Neuronal stem cell (in vitro differentiated cells): ENCODE data around the gene MCTP1.

ENCODE experiments used
- DNase-seq: peaks from one replicate; pipeline ENCODE4 v3.0.0-alpha.2; 2013; ENCODE audit warnings: low spot score
- H2AFZ ChIP-seq: one replicate; pipeline ENCODE4 v1.6.1; 2013; ENCODE audit warnings: mild to moderate bottlenecking, low read length, inconsistent platforms
- H2AK5ac ChIP-seq: 2 replicates; pipeline ENCODE4 v1.6.1; 2013; ENCODE audit warnings: low read depth, mild to moderate bottlenecking, inconsistent platforms, low read length, moderate library complexity, mixed read lengths
- H2BK120ac ChIP-seq: 2 replicates; pipeline ENCODE4 v1.6.1; 2013; ENCODE audit warnings: low read depth, mild to moderate bottlenecking, inconsistent platforms, low read length, moderate library complexity, mixed read lengths
- H2BK12ac ChIP-seq: one replicate; pipeline ENCODE4 v1.6.1; 2013; ENCODE audit warnings: low read length, inconsistent platforms
- H2BK15ac ChIP-seq: 2 replicates; pipeline ENCODE4 v1.6.1; 2013; ENCODE audit warnings: mild to moderate bottlenecking, low read length, inconsistent platforms, mixed read lengths
- H2BK5ac ChIP-seq: one replicate; pipeline ENCODE4 v1.6.1; 2013; ENCODE audit warnings: inconsistent platforms, mild to moderate bottlenecking, low read length, moderate library complexity
- H3K14ac ChIP-seq: one replicate; pipeline ENCODE4 v1.6.1; 2013; ENCODE audit warnings: low read length, inconsistent platforms
- H3K18ac ChIP-seq: 2 replicates; pipeline ENCODE4 v1.6.1; 2013; ENCODE audit warnings: low read length, inconsistent platforms
- H3K23ac ChIP-seq: 2 replicates; pipeline ENCODE4 v1.6.1; 2013; ENCODE audit warnings: low read depth, mild to moderate bottlenecking, mixed read lengths, low read length, inconsistent platforms; ENCODE audit not compliant: poor library complexity
- H3K27ac ChIP-seq: replicated peaks from 3 replicates; pipeline ENCODE4 v1.5.1; 2013; ENCODE audit warnings: low read length, inconsistent platforms
- H3K27me3 ChIP-seq, 3 experiments: 2 replicates each; pipeline ENCODE4 v1.6.1; 2013; ENCODE audit warnings: low read length in 3 of 3, mild to moderate bottlenecking in 2 of 3, inconsistent platforms in 1 of 3, low read depth in 1 of 3, mixed read lengths in 1 of 3, moderate library complexity in 1 of 3; ENCODE audit not compliant: control insufficient read depth in 3 of 3, insufficient read depth in 3 of 3
- H3K36me3 ChIP-seq, 2 donors: replicated peaks in 1 of 2; 2 replicates each; pipeline ENCODE4 v1.6.1; 2013; ENCODE audit warnings: low read length in 2 of 2; ENCODE audit not compliant: control insufficient read depth in 2 of 2, insufficient read depth in 2 of 2
- H3K4ac ChIP-seq: 2 replicates; pipeline ENCODE4 v1.6.1; 2013; ENCODE audit warnings: inconsistent platforms, mild to moderate bottlenecking, low read length, moderate library complexity
- H3K4me1 ChIP-seq, 2 donors: 1 replicate in 1 of 2; 2 replicates in 1 of 2; pipeline ENCODE4 v1.6.1; 2013; ENCODE audit warnings: low read length in 2 of 2, low read depth in 1 of 2; ENCODE audit not compliant: control insufficient read depth in 2 of 2, insufficient read depth in 1 of 2
- H3K4me2 ChIP-seq: one replicate; pipeline ENCODE4 v1.6.1; 2013; ENCODE audit warnings: mild to moderate bottlenecking, low read length, inconsistent platforms; ENCODE audit not compliant: insufficient read depth, poor library complexity, severe bottlenecking
- H3K4me3 ChIP-seq, 2 donors: 2 replicates each; pipeline ENCODE4 v1.5.1; 2013; ENCODE audit warnings: low read length in 2 of 2, mild to moderate bottlenecking in 2 of 2, inconsistent platforms in 1 of 2, moderate library complexity in 1 of 2
- H3K79me1 ChIP-seq: one replicate; pipeline ENCODE4 v1.6.1; 2013; ENCODE audit warnings: low read depth, mild to moderate bottlenecking, inconsistent platforms, low read length, moderate library complexity
- H3K9ac ChIP-seq: one replicate; pipeline ENCODE4 v1.6.1; 2013; ENCODE audit warnings: mild to moderate bottlenecking, low read depth, low read length, inconsistent platforms; ENCODE audit not compliant: poor library complexity
- H3K9me3 ChIP-seq, 2 donors: replicated peaks in 1 of 2; 2 replicates each; pipeline versions ENCODE3 to v1.6.1; 2013; ENCODE audit warnings: low read length in 2 of 2, mild to moderate bottlenecking in 2 of 2, inconsistent platforms in 1 of 2, low read depth in 1 of 2, mixed read lengths in 1 of 2, moderate library complexity in 1 of 2; ENCODE audit not compliant: control insufficient read depth in 2 of 2, insufficient read depth in 1 of 2
- H4K8ac ChIP-seq: one replicate; pipeline ENCODE4 v1.6.1; 2013; ENCODE audit warnings: low read depth, mild to moderate bottlenecking, inconsistent platforms, low read length, moderate library complexity
- H4K91ac ChIP-seq: one replicate; pipeline ENCODE4 v1.6.1; 2013; ENCODE audit warnings: low read length, low read depth, mild to moderate bottlenecking, inconsistent platforms; ENCODE audit not compliant: poor library complexity
- WGBS, 2 donors: extraction: QIAGEN DNeasy Blood & Tissue Kit; methylation state at CpG; one replicate each; pipeline ENCODE4 v1.1.7; 2013; ENCODE audit warnings: missing lambda C conversion rate in 2 of 2, mixed read lengths in 1 of 2; ENCODE audit not compliant: insufficient read length in 2 of 2, insufficient replicate concordance in 1 of 2; ENCODE audit errors: extremely low coverage in 2 of 2; 5-methylcytosine and 5-hydroxymethylcytosine counted together

MCTP1 gene

DNA sequence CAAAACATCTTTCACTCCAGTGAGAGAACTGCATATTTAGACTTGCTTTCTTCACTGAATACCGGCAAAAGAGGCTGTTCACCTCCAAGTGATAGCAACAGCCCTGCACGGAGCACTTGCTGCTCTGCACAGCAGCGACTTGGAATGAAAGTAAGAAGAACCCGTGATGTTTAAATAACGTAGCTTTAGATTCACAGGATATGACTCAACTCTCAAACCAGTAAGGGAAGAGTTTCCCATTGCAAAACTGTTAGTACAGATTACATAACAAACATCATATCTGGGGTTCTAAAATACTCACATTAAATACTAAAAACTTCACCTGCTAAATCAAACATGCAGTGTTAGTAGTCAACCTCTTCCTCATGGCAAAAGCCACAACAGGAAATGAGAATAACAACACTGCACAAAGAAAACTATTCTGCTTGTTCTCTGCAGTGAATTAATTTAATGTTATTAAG lies 203.4 kb downstream of the MCTP1 start:
- peak; percentile 4 for DNase-seq
- Histone ChIP-seq H3K27me3 (no peaks in the 10 kb centered on the region), H3K4me3 (peak overlapping the region in 1 of 2 donors; percentile 44), H3K9ac (no peak overlapping the region), H3K9me3 (no peaks in the 10 kb centered on the region), H2BK120ac (no peak overlapping the region), H3K36me3 (no peaks in the 10 kb centered on the region), H2AK5ac (no peak overlapping the region), H3K18ac (no peak overlapping the region), H3K23ac (no peak overlapping the region), H2BK15ac (no peak overlapping the region), H3K4me2 (no peak overlapping the region), H2BK12ac (no peak overlapping the region), H2AFZ (peak overlapping the region; percentile 86), H3K27ac (no peak overlapping the region), H4K91ac (no peak overlapping the region), H4K8ac (no peak overlapping the region), H3K79me1 (no peaks in the 10 kb centered on the region), H2BK5ac (no peak overlapping the region), H3K4me1 (peaks cover 2 to 6% of the 10 kb centered on the region in 2 donors), H3K14ac (no peak overlapping the region), H3K4ac (no peak overlapping the region)
- no CpG with 5 or more reads among the region's 5 CpGs for WGBS, 2 donors

DNA sequence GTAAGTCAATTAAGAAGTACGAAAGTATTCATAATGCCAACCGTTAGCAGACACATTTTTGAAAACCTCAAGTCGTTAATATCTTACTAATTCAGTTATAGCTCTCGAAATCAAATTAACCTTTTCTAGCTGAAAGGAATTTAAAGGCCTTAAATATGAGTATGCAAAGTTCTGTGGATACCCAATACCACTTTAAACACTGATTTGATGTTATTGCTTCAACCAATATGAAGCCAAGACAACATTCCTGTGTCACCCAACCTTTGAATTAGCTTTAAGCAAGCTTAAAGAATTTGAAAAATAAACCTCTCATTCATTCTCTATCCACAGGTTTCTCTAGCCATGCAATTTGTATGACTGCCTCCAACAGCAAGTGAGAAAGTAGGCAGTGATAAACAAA lies 204.5 kb downstream of the MCTP1 start:
- no peak for DNase-seq
- Histone ChIP-seq H3K23ac (no peak overlapping the region), H3K79me1 (no peaks in the 10 kb centered on the region), H3K4me1 (peaks cover 2 to 6% of the 10 kb centered on the region in 2 donors), H3K4me2 (no peak overlapping the region), H4K8ac (no peak overlapping the region), H2BK15ac (no peak overlapping the region), H3K9ac (no peak overlapping the region), H2BK5ac (no peak overlapping the region), H2AK5ac (no peak overlapping the region), H3K18ac (no peak overlapping the region), H2BK120ac (no peak overlapping the region), H2BK12ac (no peak overlapping the region), H4K91ac (no peak overlapping the region), H3K27ac (no peak overlapping the region), H3K9me3 (no peaks in the 10 kb centered on the region), H3K4me3 (peak overlapping the region in 1 of 2 donors; percentile 44), H3K36me3 (no peaks in the 10 kb centered on the region), H3K4ac (no peak overlapping the region), H2AFZ (peak overlapping the region; percentile 31), H3K27me3 (no peaks in the 10 kb centered on the region), H3K14ac (no peak overlapping the region)
- WGBS, 2 donors = no CpG with 5 or more reads among the region's 4 CpGs

DNA sequence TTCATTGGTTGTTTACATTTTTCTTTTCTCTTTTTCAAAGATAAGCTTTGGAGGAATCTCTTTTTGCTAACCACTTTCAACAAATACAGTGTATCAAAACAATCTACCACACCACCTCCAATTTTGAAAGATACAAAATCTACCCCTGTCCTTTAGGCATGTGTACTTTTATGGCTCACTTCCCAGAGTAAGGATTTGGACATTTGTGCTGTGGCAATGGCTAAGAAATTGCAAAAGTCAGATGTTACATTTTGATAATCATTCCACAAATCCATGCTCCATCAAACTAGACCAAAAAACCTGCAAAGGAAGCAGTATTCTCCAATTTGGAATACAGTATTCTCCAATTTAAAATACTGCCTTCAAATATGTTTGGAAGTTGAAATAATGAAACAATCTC lies 204.9 kb downstream of the MCTP1 start:
- no peak overlapping the region for H3K4me3 ChIP-seq
- peaks cover 2 to 6% of the 10 kb centered on the region in 2 donors for H3K4me1 ChIP-seq

DNA sequence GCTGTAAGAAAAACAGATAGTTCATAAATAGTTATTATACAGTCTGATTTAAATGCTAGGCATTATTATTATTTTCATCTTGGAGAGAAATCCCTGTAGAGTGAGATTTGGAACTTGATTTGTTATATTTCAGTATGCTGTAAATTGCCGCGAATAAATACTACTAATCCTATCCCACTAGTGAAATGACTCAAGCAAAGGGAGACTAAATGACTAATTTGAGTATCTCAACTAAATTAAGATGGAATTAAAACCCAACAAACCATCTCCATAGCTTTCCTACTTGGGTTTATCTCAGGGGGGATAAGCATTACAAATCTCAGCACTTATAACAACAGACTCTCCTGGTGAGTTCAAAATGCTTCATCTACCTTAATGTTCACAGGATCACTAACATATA lies 206.0 kb downstream of the MCTP1 start:
- Histone ChIP-seq H3K4me3 (no peak overlapping the region), H3K36me3 (no peaks in the 10 kb centered on the region), H2BK120ac (no peak overlapping the region), H3K14ac (no peak overlapping the region), H3K27ac (no peak overlapping the region), H4K8ac (no peak overlapping the region), H2AFZ (no peak overlapping the region), H3K4ac (no peak overlapping the region), H2BK15ac (no peak overlapping the region), H2AK5ac (no peak overlapping the region), H3K9me3 (no peaks in the 10 kb centered on the region), H3K27me3 (no peaks in the 10 kb centered on the region), H3K9ac (no peak overlapping the region), H3K4me1 (peaks cover 2 to 6% of the 10 kb centered on the region in 2 donors), H2BK5ac (no peak overlapping the region), H3K18ac (no peak overlapping the region), H3K23ac (no peak overlapping the region), H4K91ac (no peak overlapping the region), H3K79me1 (no peaks in the 10 kb centered on the region), H3K4me2 (no peak overlapping the region), H2BK12ac (no peak overlapping the region)
- WGBS, 2 donors = no CpG with 5 or more reads among the region's 2 CpGs
- DNase-seq = no peak

More for the DNA sequence above, 204.9 kb downstream of the MCTP1 start:
- DNase-seq = no peak
- peak overlapping the region; percentile 31 for H2AFZ ChIP-seq
- no peaks in the 10 kb centered on the region for H3K79me1 ChIP-seq
- no peak overlapping the region for H3K27ac ChIP-seq
- no peak overlapping the region for H2BK120ac ChIP-seq
- H3K9ac ChIP-seq = no peak overlapping the region
- H3K4me2 ChIP-seq = no peak overlapping the region
- no peaks in the 10 kb centered on the region for H3K36me3 ChIP-seq
- no peak overlapping the region for H2BK15ac ChIP-seq
- H3K27me3 ChIP-seq = no peaks in the 10 kb centered on the region
- H3K18ac ChIP-seq = no peak overlapping the region
- no peak overlapping the region for H3K4ac ChIP-seq
- H2BK5ac ChIP-seq = no peak overlapping the region
- no peaks in the 10 kb centered on the region for H3K9me3 ChIP-seq
- no peak overlapping the region for H2BK12ac ChIP-seq
- no peak overlapping the region for H4K91ac ChIP-seq
- no peak overlapping the region for H4K8ac ChIP-seq
- H3K14ac ChIP-seq = no peak overlapping the region
- H3K23ac ChIP-seq = no peak overlapping the region
- no peak overlapping the region for H2AK5ac ChIP-seq
